HL-60 (cell line): ENCODE results near the gene CLTA.

ENCODE experiments used
- DNase-seq, 2 experiments: peaks; one replicate each; pipeline ENCODE4 v3.0.0-alpha.2; 2010 to 2020; ENCODE audit warnings: low read depth in 1 of 2, low spot score in 1 of 2
- H3K27ac ChIP-seq: fragments of 250-450 bp; sonication (Bioruptor Pico); replicated peaks from 2 replicates; pipeline ENCODE4 v1.5.1; 2020; ENCODE audit warnings: mild to moderate bottlenecking, moderate library complexity
- H3K27me3 ChIP-seq: fragments of 250-450 bp; sonication (Bioruptor Pico); 2 replicates; pipeline ENCODE4 v1.5.1; 2021; ENCODE audit warnings: mild to moderate bottlenecking, moderate library complexity; ENCODE audit not compliant: insufficient read depth, poor library complexity, severe bottlenecking
- H3K4me3 ChIP-seq: replicated peaks from 2 replicates; pipeline ENCODE4 v1.5.1; 2011; ENCODE audit warnings: mild to moderate bottlenecking, control low read depth, low read length; ENCODE audit not compliant: insufficient read depth
- CTCF ChIP-seq: IDR thresholded peaks from one replicate; pipeline ENCODE4 v1.5.1; 2011; ENCODE audit warnings: low read length, control low read depth, inconsistent platforms; ENCODE audit not compliant: insufficient read depth
- GABPA ChIP-seq: IDR thresholded peaks from 2 replicates; pipeline ENCODE4 v1.6.1; 2012; ENCODE audit warnings: low read depth
- POLR2AphosphoS5 ChIP-seq: IDR thresholded peaks from 2 replicates; pipeline ENCODE4 v1.6.1; 2012; ENCODE audit warnings: low read depth
- REST ChIP-seq: IDR thresholded peaks from 2 replicates; pipeline ENCODE4 v1.6.1; 2012; ENCODE audit warnings: low read depth; ENCODE audit not compliant: insufficient replicate concordance
- SPI1 ChIP-seq: IDR thresholded peaks from 2 replicates; pipeline ENCODE4 v1.6.1; 2012; ENCODE audit warnings: low read depth, mild to moderate bottlenecking, borderline replicate concordance

The CLTA gene

GRCh38 chr9:36191686-36192085, 965 bp downstream of the CLTA start:
- no peak for TF ChIP-seq GABPA
- TF ChIP-seq SPI1 = no peak
- Histone ChIP-seq H3K27ac (peak overlapping the region; percentile 88), H3K4me3 (peak overlapping the region; percentile 69), H3K27me3 (no peaks in the 10 kb centered on the region)
- DNase-seq = no peak

GRCh38 chr9:36192196-36192595, 1.5 kb downstream of the CLTA start:
- no peak overlapping the region; the same call in 1 of the 2 replicates for H3K27ac ChIP-seq
- peak overlapping the region; percentile 69 for H3K4me3 ChIP-seq
- TF ChIP-seq GABPA (no peak), POLR2AphosphoS5 (no peak), SPI1 (no peak), REST (no peak), CTCF (no peak)
- DNase-seq = no peak
- H3K27me3 ChIP-seq = no peaks in the 10 kb centered on the region

GRCh38 chr9:36193023-36193422, 2.3 kb downstream of the CLTA start:
- TF ChIP-seq CTCF (no peak), REST (no peak)

GRCh38 chr9:36194326-36195000, 3.7 kb downstream of the CLTA start:
- TF ChIP-seq POLR2AphosphoS5 = no peak
- no peak for TF ChIP-seq REST
- TF ChIP-seq GABPA = no peak
- no peak for TF ChIP-seq SPI1
- no peak for TF ChIP-seq CTCF
- H3K4me3 ChIP-seq = no peak overlapping the region
- no peaks in the 10 kb centered on the region for H3K27me3 ChIP-seq
- DNase-seq = no peak
- no peak overlapping the region for H3K27ac ChIP-seq

More at GRCh38 chr9:36193023-36193422, 2.3 kb downstream of the CLTA start:
- Histone ChIP-seq H3K27me3 (no peaks in the 10 kb centered on the region), H3K27ac (no peak overlapping the region), H3K4me3 (peak overlapping the region; percentile 69)
- no peak for DNase-seq
